Coronary artery (tissue), 2 donors: ENCODE results near the gene USP38.
"Not testable (repeated sequence)": the region's sequence is repeated elsewhere in the genome, so short reads cannot be mapped to it uniquely, and the experiment has no call there.

ENCODE experiments used
- DNase-seq: peaks from one replicate; pipeline ENCODE4 v3.0.0-alpha.2; 2017; ENCODE audit warnings: low spot score
- H3K27ac ChIP-seq, 2 donors: fragments of 200-600 bp; sonication (generic); one replicate each; pipeline ENCODE4 v1.5.1; 2016 to 2019
- H3K4me3 ChIP-seq: fragments of 200-600 bp; sonication (generic); 2 replicates; pipeline ENCODE4 v1.5.1; 2016; ENCODE audit warnings: mild to moderate bottlenecking, moderate library complexity
- TF ChIP-seq, protein P1 (sequence below): fragments of 200-600 bp; sonication (generic); IDR thresholded peaks from one replicate; pipeline ENCODE4 v1.5.1; 2019; ENCODE audit warnings: antibody characterized with exemption

Gene USP38

DNA sequence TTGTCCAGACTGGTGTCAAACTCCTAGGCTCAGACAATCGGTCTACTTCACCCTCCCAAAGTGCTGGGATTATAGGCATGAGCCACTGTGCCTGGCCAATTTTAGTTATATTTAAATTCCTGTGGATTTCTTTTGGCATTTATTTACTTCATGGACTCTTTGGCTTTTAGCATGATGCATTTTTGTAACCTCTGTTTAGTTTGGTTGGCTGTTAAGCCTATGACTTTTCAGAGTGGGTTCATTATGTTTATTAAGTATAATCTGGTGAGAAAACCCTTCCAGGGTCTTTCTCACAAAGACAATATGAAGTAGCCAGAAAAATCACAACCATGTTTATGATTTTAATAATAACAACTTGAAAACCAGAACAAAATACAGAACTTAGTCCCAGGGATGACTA is 49.4 kb downstream of the USP38 start:
- TF ChIP-seq, protein P1, sequence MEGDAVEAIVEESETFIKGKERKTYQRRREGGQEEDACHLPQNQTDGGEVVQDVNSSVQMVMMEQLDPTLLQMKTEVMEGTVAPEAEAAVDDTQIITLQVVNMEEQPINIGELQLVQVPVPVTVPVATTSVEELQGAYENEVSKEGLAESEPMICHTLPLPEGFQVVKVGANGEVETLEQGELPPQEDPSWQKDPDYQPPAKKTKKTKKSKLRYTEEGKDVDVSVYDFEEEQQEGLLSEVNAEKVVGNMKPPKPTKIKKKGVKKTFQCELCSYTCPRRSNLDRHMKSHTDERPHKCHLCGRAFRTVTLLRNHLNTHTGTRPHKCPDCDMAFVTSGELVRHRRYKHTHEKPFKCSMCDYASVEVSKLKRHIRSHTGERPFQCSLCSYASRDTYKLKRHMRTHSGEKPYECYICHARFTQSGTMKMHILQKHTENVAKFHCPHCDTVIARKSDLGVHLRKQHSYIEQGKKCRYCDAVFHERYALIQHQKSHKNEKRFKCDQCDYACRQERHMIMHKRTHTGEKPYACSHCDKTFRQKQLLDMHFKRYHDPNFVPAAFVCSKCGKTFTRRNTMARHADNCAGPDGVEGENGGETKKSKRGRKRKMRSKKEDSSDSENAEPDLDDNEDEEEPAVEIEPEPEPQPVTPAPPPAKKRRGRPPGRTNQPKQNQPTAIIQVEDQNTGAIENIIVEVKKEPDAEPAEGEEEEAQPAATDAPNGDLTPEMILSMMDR: no peak
- H3K27ac ChIP-seq: no peak overlapping the region
- H3K4me3 ChIP-seq: no peak overlapping the region
- DNase-seq: no peak

GRCh38 chr4:143237195-143237594 is 52.5 kb downstream of the USP38 start:
- not testable (repeated sequence) for DNase-seq, H3K27ac ChIP-seq, H3K4me3 ChIP-seq

- TF ChIP-seq, protein P1: no peak
- no peak overlapping the region for H3K4me3 ChIP-seq
- no peak overlapping the region for H3K27ac ChIP-seq
- no peak for DNase-seq
Observed at GRCh38 chr4:143240939-143241679, 56.4 kb downstream of the USP38 start.

GRCh38 chr4:143241892-143242291 is 57.2 kb downstream of the USP38 start:
- TF ChIP-seq, protein P1: no peak
- no peak for DNase-seq
- Histone ChIP-seq H3K4me3 (no peak overlapping the region), H3K27ac (no peak overlapping the region)

- DNase-seq: no peak
- Histone ChIP-seq H3K4me3 (no peak overlapping the region), H3K27ac (no peak overlapping the region)
- TF ChIP-seq, protein P1: no peak
Observed at GRCh38 chr4:143243041-143243440, 58.3 kb downstream of the USP38 start.

DNA sequence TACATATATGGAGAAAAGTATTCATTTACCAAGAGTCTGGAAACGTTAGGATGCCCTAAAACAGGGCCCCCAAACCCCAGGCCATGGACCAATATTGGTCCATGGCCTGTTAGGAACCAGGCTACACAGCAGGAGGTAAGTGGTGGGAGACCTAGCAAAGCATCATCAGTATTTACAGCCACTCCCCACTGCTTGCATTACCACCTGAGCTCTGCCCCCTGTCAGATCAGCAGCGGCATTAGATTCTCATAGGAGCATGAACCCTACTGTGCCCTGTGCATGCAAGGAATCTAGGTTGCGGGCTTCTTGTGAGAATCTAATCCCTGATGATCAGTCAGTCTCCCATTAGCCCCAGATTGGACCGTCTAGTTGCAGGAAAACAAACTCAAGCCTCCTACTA is 62.3 kb downstream of the USP38 start:
- TF ChIP-seq, protein P1: no peak

DNA sequence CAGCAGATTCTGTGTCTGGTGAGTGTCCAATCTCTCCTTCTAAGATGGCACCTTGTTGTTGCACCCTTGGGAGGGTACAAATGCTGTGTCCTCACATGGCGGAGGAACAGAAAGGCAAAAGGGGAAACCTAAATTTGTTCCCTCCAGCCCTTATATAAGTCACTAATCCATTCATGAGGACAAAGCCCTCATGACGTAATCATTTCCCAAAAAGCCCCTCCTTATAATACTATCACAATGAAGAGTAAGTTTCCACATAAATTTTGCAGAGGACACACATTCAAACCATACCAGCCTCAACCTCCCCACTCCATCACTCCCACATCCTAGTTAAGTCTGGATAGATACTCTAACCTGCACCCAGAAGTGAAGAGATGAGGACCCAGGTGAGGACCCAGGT is 63.1 kb downstream of the USP38 start:
- DNase-seq: no peak
- TF ChIP-seq, protein P1: no peak
- Histone ChIP-seq H3K4me3 (no peak overlapping the region), H3K27ac (no peak overlapping the region)

More for the DNA sequence above, 62.3 kb downstream of the USP38 start:
- H3K27ac ChIP-seq: no peak overlapping the region
- DNase-seq: no peak
- H3K4me3 ChIP-seq: no peak overlapping the region
